ENCODE results near the gene PGLYRP3.

DNA sequence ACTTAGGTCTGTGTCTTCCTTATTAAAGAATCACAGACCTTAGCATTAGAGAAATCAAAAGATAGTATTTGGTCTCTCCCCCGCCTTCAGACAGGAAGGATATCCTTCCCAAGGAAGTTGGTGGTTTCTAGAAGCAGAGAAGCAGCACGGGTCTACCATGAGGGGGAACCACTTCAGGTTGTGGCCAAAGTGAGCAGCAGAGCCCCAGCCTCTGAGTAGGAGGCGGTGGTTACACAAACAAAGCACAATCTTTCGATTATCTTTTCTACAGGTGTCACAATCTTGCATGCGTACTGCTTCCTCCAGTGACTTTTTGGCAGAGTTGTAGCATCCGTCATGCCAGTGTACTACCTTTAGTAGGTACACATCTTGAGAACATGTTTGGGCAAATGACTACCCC is 27.1 kb upstream of the PGLYRP3 start:
- TF ChIP-seq CTCF (IDR thresholded peaks at IDR 0.05) (no peak), POLR2AphosphoS5 (IDR thresholded peaks at IDR 0.05) (no peak)

Data from breast epithelium (tissue), 3 donors.